H9 (cell line): Measurements from ENCODE around the gene ANKRD65. TPM values are rescaled to one million over a fixed set of nuclear protein-coding genes. Genes with fewer than 3 reads are reported as not detected.

Experiments used
- DNase-seq: peaks from one replicate; pipeline ENCODE4 v3.0.0-alpha.2; 2017
- H2AFZ ChIP-seq: one replicate; pipeline ENCODE4 v1.6.1; 2013; ENCODE audit warnings: mild to moderate bottlenecking, low read length, control low read depth, moderate library complexity
- H2AK5ac ChIP-seq: 2 replicates; pipeline ENCODE4 v1.6.1; 2013; ENCODE audit warnings: low read length, control low read depth, mixed read lengths; ENCODE audit not compliant: insufficient read length
- H2BK120ac ChIP-seq: one replicate; pipeline ENCODE4 v1.6.1; 2013; ENCODE audit warnings: low read depth, mild to moderate bottlenecking, low read length, control low read depth, inconsistent platforms; ENCODE audit not compliant: poor library complexity, severe bottlenecking
- H2BK12ac ChIP-seq: 2 replicates; pipeline ENCODE4 v1.6.1; 2013; ENCODE audit warnings: low read length, control low read depth, mixed read lengths, low read depth; ENCODE audit not compliant: insufficient read length
- H2BK15ac ChIP-seq: 2 replicates; pipeline ENCODE4 v1.6.1; 2013; ENCODE audit warnings: low read depth, low read length, control low read depth
- H2BK20ac ChIP-seq: one replicate; pipeline ENCODE4 v1.6.1; 2013; ENCODE audit warnings: low read depth, mild to moderate bottlenecking, low read length, control low read depth, inconsistent platforms; ENCODE audit not compliant: poor library complexity, severe bottlenecking
- H2BK5ac ChIP-seq: 2 replicates; pipeline ENCODE4 v1.6.1; 2013; ENCODE audit warnings: low read length, control low read depth, mixed read lengths; ENCODE audit not compliant: insufficient read length
- H3K14ac ChIP-seq: 2 replicates; pipeline ENCODE4 v1.6.1; 2013; ENCODE audit warnings: low read length, control low read depth; ENCODE audit not compliant: insufficient read depth
- H3K18ac ChIP-seq: 2 replicates; pipeline ENCODE4 v1.6.1; 2013; ENCODE audit warnings: low read depth, mild to moderate bottlenecking, mixed read lengths, low read length, control low read depth; ENCODE audit not compliant: insufficient read length
- H3K23ac ChIP-seq: 2 replicates; pipeline ENCODE4 v1.6.1; 2013; ENCODE audit warnings: low read length, control low read depth, mixed read lengths, low read depth; ENCODE audit not compliant: insufficient read length
- H3K23me2 ChIP-seq: 2 replicates; pipeline ENCODE4 v1.6.1; 2013; ENCODE audit warnings: low read depth, mild to moderate bottlenecking, mixed read lengths, low read length, control low read depth; ENCODE audit not compliant: insufficient read length, poor library complexity, severe bottlenecking
- H3K27ac ChIP-seq: 2 replicates; pipeline ENCODE4 v1.5.1; 2013; ENCODE audit warnings: low read length, control low read depth, mixed read lengths, low read depth; ENCODE audit not compliant: insufficient read length
- H3K27me3 ChIP-seq: 2 replicates; pipeline ENCODE4 v1.6.1; 2013; ENCODE audit warnings: low read length, control low read depth, inconsistent platforms; ENCODE audit not compliant: insufficient read depth
- H3K4ac ChIP-seq: 2 replicates; pipeline ENCODE4 v1.6.1; 2013; ENCODE audit warnings: low read depth, mild to moderate bottlenecking, control low read depth, inconsistent platforms, low read length, moderate library complexity
- H3K4me1 ChIP-seq: 2 replicates; pipeline ENCODE4 v1.6.1; 2013; ENCODE audit warnings: low read length, control low read depth, inconsistent platforms; ENCODE audit not compliant: insufficient read depth
- H3K4me2 ChIP-seq: 2 replicates; pipeline ENCODE4 v1.6.1; 2013; ENCODE audit warnings: low read length, control low read depth, mixed read lengths; ENCODE audit not compliant: insufficient read length, insufficient read depth
- H3K56ac ChIP-seq: 2 replicates; pipeline ENCODE4 v1.6.1; 2013; ENCODE audit warnings: low read depth, mild to moderate bottlenecking, mixed read lengths, low read length, control low read depth; ENCODE audit not compliant: insufficient read length
- H3K79me1 ChIP-seq: 2 replicates; pipeline ENCODE4 v1.6.1; 2013; ENCODE audit warnings: low read depth, mild to moderate bottlenecking, moderate library complexity, low read length, control low read depth, inconsistent platforms; ENCODE audit not compliant: insufficient read depth, poor library complexity, severe bottlenecking
- H3K79me2 ChIP-seq: 2 replicates; pipeline ENCODE4 v1.6.1; 2013; ENCODE audit warnings: low read length, control low read depth, inconsistent platforms; ENCODE audit not compliant: insufficient read depth
- H3K9ac ChIP-seq: 2 replicates; pipeline ENCODE4 v1.6.1; 2013; ENCODE audit warnings: low read length, control low read depth, mixed read lengths; ENCODE audit not compliant: insufficient read length; ENCODE audit errors: extremely low read depth
- H3K9me3 ChIP-seq: one replicate; pipeline ENCODE4 v1.6.1; 2013; ENCODE audit warnings: low read depth, low read length, inconsistent platforms; ENCODE audit not compliant: control insufficient read depth
- H3T11ph ChIP-seq: one replicate; pipeline ENCODE4 v1.6.1; 2013; ENCODE audit warnings: mild to moderate bottlenecking, low read length, control low read depth, inconsistent platforms
- H4K20me1 ChIP-seq: one replicate; pipeline ENCODE4 v1.6.1; 2013; ENCODE audit not compliant: control insufficient read depth, insufficient read length, insufficient read depth
- H4K5ac ChIP-seq: 2 replicates; pipeline ENCODE4 v1.6.1; 2013; ENCODE audit warnings: low read depth, mild to moderate bottlenecking, mixed read lengths, low read length, control low read depth; ENCODE audit not compliant: insufficient read length
- H4K8ac ChIP-seq: replicated peaks from 2 replicates; pipeline ENCODE4 v1.6.1; 2013; ENCODE audit warnings: low read length, control low read depth, mixed read lengths, low read depth; ENCODE audit not compliant: insufficient read length
- H4K91ac ChIP-seq: 2 replicates; pipeline ENCODE4 v1.6.1; 2013; ENCODE audit warnings: low read depth, mild to moderate bottlenecking, moderate library complexity, mixed read lengths, low read length, control low read depth; ENCODE audit not compliant: insufficient read length
- H3K27ac Mint-ChIP-seq, 3 experiments: 2 replicates in 2 of 3; 3 replicates in 1 of 3; pipeline ENCODE4 v1.8.0; 2020 to 2021; ENCODE audit warnings: mixed read lengths in 3 of 3, mild to moderate bottlenecking in 1 of 3, moderate library complexity in 1 of 3
- H3K27me3 Mint-ChIP-seq: 2 replicates; pipeline ENCODE4 v1.8.0; 2021; ENCODE audit warnings: low read depth, mild to moderate bottlenecking, moderate library complexity, mixed read lengths
- H3K36me3 Mint-ChIP-seq, 3 experiments: 2 replicates in 2 of 3; 3 replicates in 1 of 3; pipeline ENCODE4 v1.8.0; 2020 to 2021; ENCODE audit warnings: low read depth in 3 of 3, mixed read lengths in 3 of 3; ENCODE audit not compliant: insufficient read depth in 1 of 3
- H3K4me1 Mint-ChIP-seq, 2 experiments: 2 replicates each; pipeline ENCODE4 v1.8.0; 2020; ENCODE audit warnings: mixed read lengths in 2 of 2
- H3K4me3 Mint-ChIP-seq, 2 experiments: 2 replicates in 1 of 2; 3 replicates in 1 of 2; pipeline ENCODE4 v1.8.0; 2020 to 2021; ENCODE audit warnings: mild to moderate bottlenecking in 2 of 2, mixed read lengths in 2 of 2, moderate library complexity in 1 of 2
- H3K9me3 Mint-ChIP-seq, 2 experiments: 2 replicates in 1 of 2; 3 replicates in 1 of 2; pipeline ENCODE4 v1.8.0; 2020; ENCODE audit warnings: mild to moderate bottlenecking in 2 of 2, mixed read lengths in 2 of 2, moderate library complexity in 1 of 2
- WGBS: extraction: QIAGEN DNeasy Blood & Tissue Kit; methylation state at CpG from one replicate; pipeline ENCODE4 v1.1.7; 2013; ENCODE audit warnings: missing lambda C conversion rate, low lambda C conversion rate, mixed read lengths; ENCODE audit not compliant: insufficient read length; ENCODE audit errors: extremely low coverage; 5-methylcytosine and 5-hydroxymethylcytosine counted together
- total RNA-seq: library from RNA; stranded (reverse); gene quantifications from 2 replicates; pipeline ENCODE4 v1.2.1, GENCODE V29; 2021
- TF ChIP-seq, protein P1 (sequence below): fragments of 200-600 bp; sonication (generic); conservative IDR thresholded peaks from 3 replicates; pipeline ENCODE4 v1.8.0; 2021; ENCODE audit warnings: antibody characterized with exemption, mild to moderate bottlenecking

The ANKRD65 gene
- total RNA-seq, 1 experiment from 2014 or later: 3.1 TPM

DNA sequence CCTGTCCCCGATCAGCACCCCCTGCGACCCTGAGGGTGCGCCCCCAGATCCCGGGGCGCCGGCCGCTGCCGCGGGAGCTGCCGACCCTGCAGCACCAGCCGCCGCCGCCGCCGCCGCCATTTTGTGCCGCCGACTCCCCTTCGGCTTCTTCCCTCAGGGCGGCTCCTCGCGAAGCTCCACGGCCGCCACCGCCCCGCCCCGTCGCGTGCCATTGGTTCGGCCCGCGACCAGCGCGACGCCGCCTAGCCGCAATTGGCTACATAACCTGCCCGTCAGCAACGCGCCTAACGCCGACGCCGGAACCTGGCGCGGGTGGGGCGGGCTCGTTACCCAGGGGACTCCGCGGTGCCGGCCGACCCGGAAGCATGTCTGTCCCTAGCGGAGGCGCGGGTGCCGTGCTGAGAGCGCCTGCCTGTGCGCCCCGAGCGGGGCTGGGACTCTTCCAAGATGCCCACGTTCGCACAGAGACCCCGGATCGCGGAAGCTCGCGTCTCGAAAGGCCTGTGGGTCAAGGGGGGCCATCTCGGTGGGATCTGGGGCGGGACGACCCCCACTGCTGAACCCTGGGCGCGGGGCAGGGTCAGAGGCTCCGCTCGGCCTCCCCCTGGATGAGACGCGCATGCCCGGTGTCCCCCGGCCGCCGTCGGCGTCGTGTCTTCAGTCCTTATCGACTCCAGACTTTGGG lies 21.7 kb downstream of the ANKRD65 start, which contains the start of gene CCNL2:
Gene CCNL2 (minus strand): TSS at position 149 of the 685 bp plus-strand sequence. CDS start 29 bp downstream, at position 120.
- WGBS: no CpG with 5 or more reads among the region's 86 CpGs
- H4K20me1 ChIP-seq: peaks cover 2% of the 10 kb centered on the region

More for the DNA sequence above, 21.7 kb downstream of the ANKRD65 start, which contains the start of gene CCNL2:
- peak within 1 kb of the TSS; percentile 95 for H3K14ac ChIP-seq
- H3K18ac ChIP-seq: peak within 1 kb of the TSS; percentile 59
- no peak within 1 kb of the TSS for H2BK12ac ChIP-seq
- no peak within 1 kb of the TSS for H3K23ac ChIP-seq
- peaks cover 11% of the 10 kb centered on the region for H3K23me2 ChIP-seq
- no peak within 1 kb of the TSS for H2BK5ac ChIP-seq
- peaks cover 12% of the 10 kb centered on the region for H3K79me1 ChIP-seq
- peaks cover 8% of the 10 kb centered on the region; the same call in 1 of the 2 replicates for H3K79me2 ChIP-seq
- peak; percentile 98 for DNase-seq
- peak within 1 kb of the TSS; percentile 92 for H3K4me2 ChIP-seq
- Mint-ChIP-seq H3K27me3 (peaks cover 1% of the 10 kb centered on the region; the same call in 1 of the 2 replicates), H3K27ac (peak within 1 kb of the TSS; percentile 84 to 96 (median 93); a peak in 6 of 7 replicates), H3K36me3 (peaks cover 49 to 88% (median 70%) of the 10 kb centered on the region in 3 experiments), H3K9me3 (peaks cover 0 to 2% of the 10 kb centered on the region in 2 experiments; a peak in 2 of 5 replicates), H3K4me3 (peak within 1 kb of the TSS; percentile 90), H3K4me1 (peaks cover 24 to 32% of the 10 kb centered on the region in 2 experiments)
- no peak within 1 kb of the TSS for H3K4ac ChIP-seq
- H3K9ac ChIP-seq: peak within 1 kb of the TSS; percentile 97
- H2AFZ ChIP-seq: no peak within 1 kb of the TSS
- no peaks in the 10 kb centered on the region for H3K27me3 ChIP-seq
- H2BK20ac ChIP-seq: no peak within 1 kb of the TSS
- no peak within 1 kb of the TSS for H4K8ac ChIP-seq
- no peak within 1 kb of the TSS for H4K5ac ChIP-seq
- no peak within 1 kb of the TSS for H2BK15ac ChIP-seq
- no peak within 1 kb of the TSS for H3T11ph ChIP-seq
- no peaks in the 10 kb centered on the region for H3K9me3 ChIP-seq
- TF ChIP-seq, protein P1, sequence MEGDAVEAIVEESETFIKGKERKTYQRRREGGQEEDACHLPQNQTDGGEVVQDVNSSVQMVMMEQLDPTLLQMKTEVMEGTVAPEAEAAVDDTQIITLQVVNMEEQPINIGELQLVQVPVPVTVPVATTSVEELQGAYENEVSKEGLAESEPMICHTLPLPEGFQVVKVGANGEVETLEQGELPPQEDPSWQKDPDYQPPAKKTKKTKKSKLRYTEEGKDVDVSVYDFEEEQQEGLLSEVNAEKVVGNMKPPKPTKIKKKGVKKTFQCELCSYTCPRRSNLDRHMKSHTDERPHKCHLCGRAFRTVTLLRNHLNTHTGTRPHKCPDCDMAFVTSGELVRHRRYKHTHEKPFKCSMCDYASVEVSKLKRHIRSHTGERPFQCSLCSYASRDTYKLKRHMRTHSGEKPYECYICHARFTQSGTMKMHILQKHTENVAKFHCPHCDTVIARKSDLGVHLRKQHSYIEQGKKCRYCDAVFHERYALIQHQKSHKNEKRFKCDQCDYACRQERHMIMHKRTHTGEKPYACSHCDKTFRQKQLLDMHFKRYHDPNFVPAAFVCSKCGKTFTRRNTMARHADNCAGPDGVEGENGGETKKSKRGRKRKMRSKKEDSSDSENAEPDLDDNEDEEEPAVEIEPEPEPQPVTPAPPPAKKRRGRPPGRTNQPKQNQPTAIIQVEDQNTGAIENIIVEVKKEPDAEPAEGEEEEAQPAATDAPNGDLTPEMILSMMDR: peak; percentile 64
- no peak within 1 kb of the TSS for H3K27ac ChIP-seq
- no peak within 1 kb of the TSS for H2AK5ac ChIP-seq
- H3K4me1 ChIP-seq: no peaks in the 10 kb centered on the region
- H3K56ac ChIP-seq: no peak within 1 kb of the TSS
- H2BK120ac ChIP-seq: no peak within 1 kb of the TSS
- no peak within 1 kb of the TSS for H4K91ac ChIP-seq
